Panc1 (cell line): ENCODE data around the gene HAUS5. TPM values are rescaled to one million over a fixed set of nuclear protein-coding genes. Genes with fewer than 3 reads are reported as not detected.

ENCODE experiments used
- ATAC-seq: fragments of 200-7000 bp; cut with Tn5 transposase; 2 replicates; pipeline ENCODE4 v1.9.1; 2020; ENCODE audit warnings: mild to moderate bottlenecking, moderate library complexity
- BruUV-seq: library from RNA; stranded (reverse); fragments of 400-500 nt; replicated peaks from 2 replicates; lab custom pipeline; 2021; lab: Mats Ljungman, UMichigan
- CTCF ChIA-PET: fragments of 300-600 bp; sonication (Branson Sonifier 250); formaldehyde crosslinking; loops from one replicate; lab custom pipeline; 2022; ENCODE audit warnings: antibody characterized with exemption; lab: Charles Lee
- POLR2A ChIA-PET: fragments of 300-600 bp; sonication (Branson Sonifier 250); formaldehyde crosslinking; loops from one replicate; lab custom pipeline; 2022; ENCODE audit warnings: antibody characterized with exemption; lab: Charles Lee
- DNase-seq: peaks from one replicate; pipeline ENCODE4 v3.0.0-alpha.2; 2010; ENCODE audit warnings: low read depth, low spot score
- H3K27ac ChIP-seq: 2 replicates; pipeline ENCODE4 v1.5.1; 2011; ENCODE audit warnings: mild to moderate bottlenecking, low read length, inconsistent platforms
- H3K27me3 ChIP-seq: fragments of 200-500 bp; sonication (Bioruptor generic); 2 replicates; pipeline ENCODE4 v1.6.0; 2014; ENCODE audit warnings: low read length, inconsistent platforms; ENCODE audit not compliant: control insufficient read depth, insufficient read depth
- H3K36me3 ChIP-seq: fragments of 200-500 bp; sonication (Bioruptor generic); 2 replicates; pipeline ENCODE4 v1.5.1; 2014; ENCODE audit warnings: inconsistent platforms, mild to moderate bottlenecking, low read length, moderate library complexity; ENCODE audit not compliant: control insufficient read depth, insufficient read depth
- H3K4me1 ChIP-seq: 2 replicates; pipeline ENCODE4 v1.5.1; 2011; ENCODE audit warnings: inconsistent platforms, mild to moderate bottlenecking, low read length, moderate library complexity; ENCODE audit not compliant: control insufficient read depth, insufficient read depth
- H3K4me3 ChIP-seq, 2 experiments: 2 replicates each; pipeline ENCODE4 v1.5.1; 2011 to 2012; ENCODE audit warnings: low read depth in 2 of 2, low read length in 2 of 2, mild to moderate bottlenecking in 2 of 2, inconsistent platforms in 1 of 2, moderate library complexity in 1 of 2
- H3K9me3 ChIP-seq: fragments of 200-500 bp; sonication (Bioruptor generic); 2 replicates; pipeline ENCODE4 v1.5.1; 2014; ENCODE audit warnings: low read depth, mild to moderate bottlenecking, inconsistent platforms, low read length, moderate library complexity; ENCODE audit not compliant: control insufficient read depth, insufficient read depth
- POLR2AphosphoS5 ChIP-seq: IDR thresholded peaks from 2 replicates; pipeline ENCODE4 v1.6.1; 2012; ENCODE audit warnings: mild to moderate bottlenecking, low read depth, low read length, moderate library complexity
- SIN3A ChIP-seq: IDR thresholded peaks from 2 replicates; pipeline ENCODE4 v1.6.1; 2012; ENCODE audit warnings: low read depth, mild to moderate bottlenecking, low read length, moderate library complexity, borderline replicate concordance; ENCODE audit not compliant: insufficient read depth
- TCF7L2 ChIP-seq: IDR thresholded peaks from 2 replicates; pipeline ENCODE4 v1.6.1; 2011; ENCODE audit warnings: mild to moderate bottlenecking, low read depth, low read length, inconsistent platforms
- in situ Hi-C: cut with HindIII; loops from 2 replicates; pipeline ENCODE4 v1.10.0; 2016; ENCODE audit warnings: low sequenced_read_pairs, low pct_unique_long_range_greater_than_20kb
- intact Hi-C: fragments of 100-400 bp; cut with micrococcal nuclease; formaldehyde crosslinking; loops from one replicate; pipeline ENCODE4 v1.10.0; 2022; ENCODE audit not compliant: unreplicated experiment
- total RNA-seq: library from RNA; stranded (reverse); gene quantifications from one replicate; pipeline ENCODE4 v1.2.1, GENCODE V29; 2021; ENCODE audit not compliant: unreplicated experiment
- TF ChIP-seq, protein P1 (sequence below), 2 experiments: IDR thresholded peaks; 2 replicates each; pipeline ENCODE4 v1.6.1; 2011 to 2012; ENCODE audit warnings: low read depth in 2 of 2, control low read depth in 1 of 2, low read length in 1 of 2, mild to moderate bottlenecking in 1 of 2, moderate library complexity in 1 of 2; ENCODE audit not compliant: insufficient read depth in 1 of 2
- TF ChIP-seq, protein P2 (sequence below): fragments of 450-650 bp; IDR thresholded peaks from 2 replicates; pipeline ENCODE4 v1.5.1; 2017; ENCODE audit warnings: mild to moderate bottlenecking

The HAUS5 gene
- total RNA-seq, 1 experiment from 2014 or later = 23.2 TPM

GRCh38 chr19:35577918-35578317 lies 34.6 kb upstream of the HAUS5 start:
- intact Hi-C loops (no loop called here), in situ Hi-C loops (no loop called here)
- Histone ChIP-seq H3K27me3 (0 out of 2 replicates have a peak, but pooled peaks cover 3% of the 10 kb centered on the region), H3K27ac (no peak overlapping the region), H3K36me3 (no peaks in the 10 kb centered on the region), H3K9me3 (0 out of 2 replicates have a peak, but pooled peaks cover 7% of the 10 kb centered on the region), H3K4me3 (no peak overlapping the region), H3K4me1 (no peaks in the 10 kb centered on the region)
- CTCF ChIA-PET = no interaction called here
- no peak for ATAC-seq
- BruUV-seq = no TSS peak
- DNase-seq = no peak
- TF ChIP-seq, protein P1, sequence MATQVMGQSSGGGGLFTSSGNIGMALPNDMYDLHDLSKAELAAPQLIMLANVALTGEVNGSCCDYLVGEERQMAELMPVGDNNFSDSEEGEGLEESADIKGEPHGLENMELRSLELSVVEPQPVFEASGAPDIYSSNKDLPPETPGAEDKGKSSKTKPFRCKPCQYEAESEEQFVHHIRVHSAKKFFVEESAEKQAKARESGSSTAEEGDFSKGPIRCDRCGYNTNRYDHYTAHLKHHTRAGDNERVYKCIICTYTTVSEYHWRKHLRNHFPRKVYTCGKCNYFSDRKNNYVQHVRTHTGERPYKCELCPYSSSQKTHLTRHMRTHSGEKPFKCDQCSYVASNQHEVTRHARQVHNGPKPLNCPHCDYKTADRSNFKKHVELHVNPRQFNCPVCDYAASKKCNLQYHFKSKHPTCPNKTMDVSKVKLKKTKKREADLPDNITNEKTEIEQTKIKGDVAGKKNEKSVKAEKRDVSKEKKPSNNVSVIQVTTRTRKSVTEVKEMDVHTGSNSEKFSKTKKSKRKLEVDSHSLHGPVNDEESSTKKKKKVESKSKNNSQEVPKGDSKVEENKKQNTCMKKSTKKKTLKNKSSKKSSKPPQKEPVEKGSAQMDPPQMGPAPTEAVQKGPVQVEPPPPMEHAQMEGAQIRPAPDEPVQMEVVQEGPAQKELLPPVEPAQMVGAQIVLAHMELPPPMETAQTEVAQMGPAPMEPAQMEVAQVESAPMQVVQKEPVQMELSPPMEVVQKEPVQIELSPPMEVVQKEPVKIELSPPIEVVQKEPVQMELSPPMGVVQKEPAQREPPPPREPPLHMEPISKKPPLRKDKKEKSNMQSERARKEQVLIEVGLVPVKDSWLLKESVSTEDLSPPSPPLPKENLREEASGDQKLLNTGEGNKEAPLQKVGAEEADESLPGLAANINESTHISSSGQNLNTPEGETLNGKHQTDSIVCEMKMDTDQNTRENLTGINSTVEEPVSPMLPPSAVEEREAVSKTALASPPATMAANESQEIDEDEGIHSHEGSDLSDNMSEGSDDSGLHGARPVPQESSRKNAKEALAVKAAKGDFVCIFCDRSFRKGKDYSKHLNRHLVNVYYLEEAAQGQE (IDR thresholded peaks at IDR 0.05; ENCODE audit: insufficient read depth in 1 of 2, low read depth in 2 of 2, low read length in 1 of 2) = no peak
- TF ChIP-seq SIN3A (no peak), POLR2AphosphoS5 (no peak), TCF7L2 (no peak)
- TF ChIP-seq, protein P2, sequence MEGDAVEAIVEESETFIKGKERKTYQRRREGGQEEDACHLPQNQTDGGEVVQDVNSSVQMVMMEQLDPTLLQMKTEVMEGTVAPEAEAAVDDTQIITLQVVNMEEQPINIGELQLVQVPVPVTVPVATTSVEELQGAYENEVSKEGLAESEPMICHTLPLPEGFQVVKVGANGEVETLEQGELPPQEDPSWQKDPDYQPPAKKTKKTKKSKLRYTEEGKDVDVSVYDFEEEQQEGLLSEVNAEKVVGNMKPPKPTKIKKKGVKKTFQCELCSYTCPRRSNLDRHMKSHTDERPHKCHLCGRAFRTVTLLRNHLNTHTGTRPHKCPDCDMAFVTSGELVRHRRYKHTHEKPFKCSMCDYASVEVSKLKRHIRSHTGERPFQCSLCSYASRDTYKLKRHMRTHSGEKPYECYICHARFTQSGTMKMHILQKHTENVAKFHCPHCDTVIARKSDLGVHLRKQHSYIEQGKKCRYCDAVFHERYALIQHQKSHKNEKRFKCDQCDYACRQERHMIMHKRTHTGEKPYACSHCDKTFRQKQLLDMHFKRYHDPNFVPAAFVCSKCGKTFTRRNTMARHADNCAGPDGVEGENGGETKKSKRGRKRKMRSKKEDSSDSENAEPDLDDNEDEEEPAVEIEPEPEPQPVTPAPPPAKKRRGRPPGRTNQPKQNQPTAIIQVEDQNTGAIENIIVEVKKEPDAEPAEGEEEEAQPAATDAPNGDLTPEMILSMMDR = no peak
- POLR2A ChIA-PET = no interaction called here

DNA sequence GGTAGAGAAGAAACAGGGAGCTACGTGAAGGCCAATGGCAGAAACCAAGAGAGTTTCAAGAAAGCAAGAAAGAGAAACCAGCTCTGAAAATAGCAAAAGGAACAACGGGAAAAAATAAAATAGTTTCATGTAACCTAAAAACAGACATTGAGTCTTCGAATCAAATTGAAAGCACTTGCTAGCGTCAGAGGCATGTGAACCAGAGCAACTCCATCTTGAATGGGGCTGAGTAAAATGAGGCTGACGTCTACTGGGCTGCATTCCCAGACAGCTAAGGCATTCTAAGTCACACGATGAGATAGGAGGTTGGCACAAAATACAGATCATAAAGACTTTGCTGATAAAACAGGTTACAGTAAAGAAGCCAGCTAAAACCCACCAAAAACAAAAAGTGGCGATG lies 33.8 kb upstream of the HAUS5 start:
- BruUV-seq = no TSS peak
- in situ Hi-C loops = no loop called here
- TF ChIP-seq, protein P1 (IDR thresholded peaks at IDR 0.05; ENCODE audit: insufficient read depth in 1 of 2, low read depth in 2 of 2, low read length in 1 of 2) = no peak
- TF ChIP-seq, protein P2 = no peak
- TF ChIP-seq POLR2AphosphoS5 (no peak), SIN3A (no peak), TCF7L2 (no peak)
- no peak for DNase-seq
- no peaks in the 10 kb centered on the region for H3K36me3 ChIP-seq
- H3K9me3 ChIP-seq = 0 out of 2 replicates have a peak, but pooled peaks cover 7% of the 10 kb centered on the region
- intact Hi-C loops = no loop called here
- H3K4me3 ChIP-seq = no peak overlapping the region
- ChIA-PET CTCF (no interaction called here), POLR2A (no interaction called here)
- no peaks in the 10 kb centered on the region for H3K4me1 ChIP-seq
- no peak overlapping the region for H3K27ac ChIP-seq
- ATAC-seq = no peak
- H3K27me3 ChIP-seq = 0 out of 2 replicates have a peak, but pooled peaks cover 3% of the 10 kb centered on the region
